WTC11 (cell line): Measurements from ENCODE around the gene MRPS21.

Experiments used
- CTCF ChIP-seq: fragments of 200-600 bp; IDR thresholded peaks from 2 replicates; pipeline ENCODE4 v1.8.0; 2022; ENCODE audit warnings: antibody characterized with exemption
- FOXP1 ChIP-seq: sonication (generic); formaldehyde crosslinking; IDR thresholded peaks from 2 replicates; pipeline ENCODE4 v1.8.0; 2022; ENCODE audit warnings: missing genetic modification reagents, mild to moderate bottlenecking, moderate library complexity, borderline replicate concordance
- RELA ChIP-seq: sonication (generic); formaldehyde crosslinking; IDR thresholded peaks from 2 replicates; pipeline ENCODE4 v1.8.1; 2022; ENCODE audit warnings: missing genetic modification reagents, mild to moderate bottlenecking, borderline replicate concordance
- USF2 ChIP-seq: sonication (generic); formaldehyde crosslinking; IDR thresholded peaks from 2 replicates; pipeline ENCODE4 v1.8.1; 2023; ENCODE audit warnings: mild to moderate bottlenecking, missing genetic modification reagents, moderate library complexity
- ZBTB43 ChIP-seq: sonication (generic); formaldehyde crosslinking; IDR thresholded peaks from 2 replicates; pipeline ENCODE4 v1.8.1; 2023; ENCODE audit warnings: mild to moderate bottlenecking, missing genetic modification reagents

GRCh38 chr1:150273311-150273710, 20.4 kb upstream of the MRPS21 start:
- TF ChIP-seq USF2 (CRISPR knock-in tag) (no peak), FOXP1 (CRISPR knock-in tag) (no peak), CTCF (no peak), ZBTB43 (no peak), RELA (no peak)
